ENCODE measurements around the gene DNM3. TPM values are rescaled to one million over a fixed set of nuclear protein-coding genes. Genes with fewer than 3 reads are reported as not detected.
"Not testable (repeated sequence)": the region's sequence is repeated elsewhere in the genome, so short reads cannot be mapped to it uniquely, and the experiment has no call there.

The DNM3 gene
- total and polyA plus RNA-seq, 4 donors = 38.5 to 93.9 (median 48.5) TPM

DNA sequence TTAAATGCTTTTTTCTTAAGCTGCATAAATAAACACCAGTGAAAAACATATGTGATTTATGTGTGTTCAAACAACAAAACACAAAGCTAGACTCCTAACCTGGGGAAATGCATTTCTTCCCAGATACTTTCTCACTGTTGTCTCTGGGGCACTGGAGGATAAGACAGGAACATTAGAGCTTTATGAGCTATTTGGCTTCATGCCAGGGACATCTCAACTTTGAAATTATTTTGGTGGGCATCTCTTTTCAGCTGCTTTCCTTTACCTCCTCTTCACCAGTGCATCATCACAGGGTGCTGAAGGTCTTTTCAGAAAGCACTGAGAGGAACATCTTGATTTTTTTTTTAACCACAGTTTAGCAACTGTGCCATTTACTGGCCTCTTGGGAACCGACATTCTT, 212.9 kb downstream of the DNM3 start:
- peak in 3 of 6 donors; percentile 4 to 59 (median 7) for DNase-seq (ENCODE audit: low read depth in 4 of 6, low spot score in 6 of 6)

DNA sequence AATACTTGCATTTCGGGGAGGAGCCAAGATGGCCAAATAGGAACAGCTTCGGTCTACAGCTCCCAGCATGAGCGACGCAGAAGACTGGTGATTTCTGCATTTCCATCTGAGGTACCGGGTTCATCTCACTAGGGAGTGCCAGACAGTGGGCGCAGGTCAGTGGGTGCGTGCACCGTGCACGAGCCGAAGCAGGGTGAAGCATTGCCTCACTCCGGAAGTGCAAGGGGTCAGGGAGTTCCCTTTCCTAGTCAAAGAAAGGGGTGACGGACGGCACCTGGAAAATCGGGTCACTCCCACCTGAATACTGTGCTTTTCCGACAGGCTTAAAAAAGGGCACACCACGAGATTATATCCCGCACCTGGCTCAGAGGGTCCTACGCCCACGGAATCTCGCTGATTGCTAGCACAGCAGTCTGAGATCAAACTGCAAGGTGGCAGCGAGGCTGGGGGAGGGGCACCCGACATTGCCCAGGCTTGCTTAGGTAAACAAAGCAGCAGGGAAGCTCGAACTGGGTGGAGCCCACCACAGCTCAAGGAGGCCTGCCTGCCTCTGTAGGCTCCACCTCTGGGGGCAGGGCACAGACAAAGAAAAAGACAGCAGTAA, 214.6 kb downstream of the DNM3 start:
- not testable (repeated sequence) for H3K27ac ChIP-seq (ENCODE audit: low read depth, low read length); DNase-seq (ENCODE audit: low read depth in 4 of 6, low spot score in 6 of 6); H3K4me3 ChIP-seq (ENCODE audit: low read depth, low read length); H3K4me1 ChIP-seq (ENCODE audit: control insufficient read depth, insufficient read depth, low read length); H3K36me3 ChIP-seq (ENCODE audit: control insufficient read depth, insufficient read depth, low read length); H3K9me3 ChIP-seq (ENCODE audit: control insufficient read depth, insufficient read depth, low read length); H3K27me3 ChIP-seq (ENCODE audit: control insufficient read depth, insufficient read depth, low read length)
- WGBS (ENCODE audit: insufficient coverage) = 95% methylated on average over 12 of the region's 23 CpGs

More for the DNA sequence above, 212.9 kb downstream of the DNM3 start:
- H3K4me1 ChIP-seq (ENCODE audit: control insufficient read depth, insufficient read depth, low read length) = no peaks in the 10 kb centered on the region
- H3K4me3 ChIP-seq (ENCODE audit: low read depth, low read length) = no peak overlapping the region
- no peak overlapping the region for H3K27ac ChIP-seq (ENCODE audit: low read depth, low read length)
- WGBS (ENCODE audit: insufficient coverage) = no CpG with 5 or more reads among the region's 1 CpG
- peaks cover 2% of the 10 kb centered on the region for H3K36me3 ChIP-seq (ENCODE audit: control insufficient read depth, insufficient read depth, low read length)
- no peaks in the 10 kb centered on the region for H3K9me3 ChIP-seq (ENCODE audit: control insufficient read depth, insufficient read depth, low read length)
- H3K27me3 ChIP-seq (ENCODE audit: control insufficient read depth, insufficient read depth, low read length) = no peaks in the 10 kb centered on the region

GRCh38 chr1:172068334-172068733, 227.0 kb downstream of the DNM3 start:
- WGBS (ENCODE audit: insufficient coverage) = no CpG with 5 or more reads among the region's 3 CpGs
- Histone ChIP-seq H3K9me3 (ENCODE audit: control insufficient read depth, insufficient read depth, low read length) (no peaks in the 10 kb centered on the region), H3K4me3 (ENCODE audit: low read depth, low read length) (no peak overlapping the region), H3K4me1 (ENCODE audit: control insufficient read depth, insufficient read depth, low read length) (no peaks in the 10 kb centered on the region), H3K27ac (ENCODE audit: low read depth, low read length) (no peak overlapping the region), H3K36me3 (ENCODE audit: control insufficient read depth, insufficient read depth, low read length) (peaks cover 2% of the 10 kb centered on the region), H3K27me3 (ENCODE audit: control insufficient read depth, insufficient read depth, low read length) (no peaks in the 10 kb centered on the region)
- DNase-seq (ENCODE audit: low read depth in 4 of 6, low spot score in 6 of 6) = no peak

GRCh38 chr1:172069051-172069450, 227.8 kb downstream of the DNM3 start:
- no peaks in the 10 kb centered on the region for H3K27me3 ChIP-seq (ENCODE audit: control insufficient read depth, insufficient read depth, low read length)

GRCh38 chr1:172069534-172069933, 228.2 kb downstream of the DNM3 start:
- Histone ChIP-seq H3K27me3 (ENCODE audit: control insufficient read depth, insufficient read depth, low read length) (no peaks in the 10 kb centered on the region), H3K27ac (ENCODE audit: low read depth, low read length) (peak overlapping the region; percentile 19), H3K9me3 (ENCODE audit: control insufficient read depth, insufficient read depth, low read length) (no peaks in the 10 kb centered on the region), H3K4me3 (ENCODE audit: low read depth, low read length) (no peak overlapping the region), H3K4me1 (ENCODE audit: control insufficient read depth, insufficient read depth, low read length) (no peaks in the 10 kb centered on the region), H3K36me3 (ENCODE audit: control insufficient read depth, insufficient read depth, low read length) (peaks cover 2% of the 10 kb centered on the region)
- no peak for DNase-seq (ENCODE audit: low read depth in 4 of 6, low spot score in 6 of 6)
- no CpG with 5 or more reads among the region's 3 CpGs for WGBS (ENCODE audit: insufficient coverage)

More at GRCh38 chr1:172069051-172069450, 227.8 kb downstream of the DNM3 start:
- H3K27ac ChIP-seq (ENCODE audit: low read depth, low read length) = no peak overlapping the region
- no peaks in the 10 kb centered on the region for H3K4me1 ChIP-seq (ENCODE audit: control insufficient read depth, insufficient read depth, low read length)
- no peaks in the 10 kb centered on the region for H3K9me3 ChIP-seq (ENCODE audit: control insufficient read depth, insufficient read depth, low read length)
- no peak for DNase-seq (ENCODE audit: low read depth in 4 of 6, low spot score in 6 of 6)
- no peak overlapping the region for H3K4me3 ChIP-seq (ENCODE audit: low read depth, low read length)
- H3K36me3 ChIP-seq (ENCODE audit: control insufficient read depth, insufficient read depth, low read length) = peaks cover 2% of the 10 kb centered on the region

DNA sequence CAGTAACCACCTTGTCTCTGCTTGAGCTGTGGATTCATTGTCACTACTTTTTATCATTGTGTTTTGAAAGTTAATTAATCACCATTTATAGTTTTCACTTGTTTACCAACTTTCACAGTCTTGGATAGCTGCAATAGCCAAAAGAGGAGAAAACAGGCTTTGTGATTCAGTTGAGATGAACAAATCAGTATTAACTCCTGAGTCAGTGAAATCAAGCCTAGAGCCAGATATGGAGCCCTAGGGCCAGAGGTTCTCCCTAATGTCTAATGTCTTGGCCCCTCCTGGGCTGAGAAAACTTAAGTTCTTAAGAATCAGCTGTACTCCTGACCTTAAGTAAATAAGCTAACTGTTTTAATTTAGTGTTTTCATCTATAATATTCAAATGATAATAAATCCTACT, 228.8 kb downstream of the DNM3 start:
- Histone ChIP-seq H3K9me3 (ENCODE audit: control insufficient read depth, insufficient read depth, low read length) (no peaks in the 10 kb centered on the region), H3K27ac (ENCODE audit: low read depth, low read length) (peak overlapping the region; percentile 19), H3K4me3 (ENCODE audit: low read depth, low read length) (no peak overlapping the region), H3K27me3 (ENCODE audit: control insufficient read depth, insufficient read depth, low read length) (no peaks in the 10 kb centered on the region), H3K4me1 (ENCODE audit: control insufficient read depth, insufficient read depth, low read length) (no peaks in the 10 kb centered on the region), H3K36me3 (ENCODE audit: control insufficient read depth, insufficient read depth, low read length) (peaks cover 2% of the 10 kb centered on the region)
- DNase-seq (ENCODE audit: low read depth in 4 of 6, low spot score in 6 of 6) = no peak

GRCh38 chr1:172071746-172072145, 230.4 kb downstream of the DNM3 start:
- no peak overlapping the region for H3K4me3 ChIP-seq (ENCODE audit: low read depth, low read length)
- WGBS (ENCODE audit: insufficient coverage) = no CpG with 5 or more reads among the region's 2 CpGs
- peak overlapping the region; percentile 71 for H3K27ac ChIP-seq (ENCODE audit: low read depth, low read length)
- no peaks in the 10 kb centered on the region for H3K4me1 ChIP-seq (ENCODE audit: control insufficient read depth, insufficient read depth, low read length)
- H3K9me3 ChIP-seq (ENCODE audit: control insufficient read depth, insufficient read depth, low read length) = no peaks in the 10 kb centered on the region
- DNase-seq (ENCODE audit: low read depth in 4 of 6, low spot score in 6 of 6) = peak in 1 of 6 donors; percentile 50
- no peaks in the 10 kb centered on the region for H3K27me3 ChIP-seq (ENCODE audit: control insufficient read depth, insufficient read depth, low read length)
- peaks cover 2% of the 10 kb centered on the region for H3K36me3 ChIP-seq (ENCODE audit: control insufficient read depth, insufficient read depth, low read length)

- H3K4me3 ChIP-seq (ENCODE audit: low read depth, low read length); H3K4me1 ChIP-seq (ENCODE audit: control insufficient read depth, insufficient read depth, low read length): not testable (repeated sequence)
- 96% methylated on average over 4 of the region's 4 CpGs for WGBS (ENCODE audit: insufficient coverage)
Measured at GRCh38 chr1:172079859-172080258, 238.6 kb downstream of the DNM3 start.

DNA sequence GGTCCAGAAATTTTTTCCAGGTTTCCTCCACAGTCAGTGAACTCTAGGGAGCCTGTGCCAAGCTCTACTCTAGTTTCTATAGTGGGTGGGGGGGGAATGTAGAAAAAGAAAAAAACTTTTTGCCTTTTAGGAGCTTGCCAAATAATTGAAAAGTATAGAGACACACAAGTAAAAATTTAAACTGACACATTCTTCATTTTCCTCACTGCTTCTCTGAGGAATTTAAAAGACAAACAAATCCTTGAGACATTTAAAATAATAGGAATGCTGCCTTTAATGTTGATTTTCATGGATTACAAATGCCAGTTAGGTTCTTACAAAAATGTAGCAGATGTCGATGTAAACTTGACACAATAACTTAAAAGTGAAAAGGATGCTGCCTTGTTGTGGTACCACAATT, 241.9 kb downstream of the DNM3 start:
- H3K4me1 ChIP-seq (ENCODE audit: control insufficient read depth, insufficient read depth, low read length) = no peaks in the 10 kb centered on the region
- no peak overlapping the region for H3K4me3 ChIP-seq (ENCODE audit: low read depth, low read length)
- no peak overlapping the region for H3K27ac ChIP-seq (ENCODE audit: low read depth, low read length)
- H3K36me3 ChIP-seq (ENCODE audit: control insufficient read depth, insufficient read depth, low read length) = no peaks in the 10 kb centered on the region
- no CpG with 5 or more reads among the region's 1 CpG for WGBS (ENCODE audit: insufficient coverage)
- H3K9me3 ChIP-seq (ENCODE audit: control insufficient read depth, insufficient read depth, low read length) = no peaks in the 10 kb centered on the region
- no peaks in the 10 kb centered on the region for H3K27me3 ChIP-seq (ENCODE audit: control insufficient read depth, insufficient read depth, low read length)
- no peak for DNase-seq (ENCODE audit: low read depth in 4 of 6, low spot score in 6 of 6)

More at GRCh38 chr1:172079859-172080258, 238.6 kb downstream of the DNM3 start:
- not testable (repeated sequence) for H3K9me3 ChIP-seq (ENCODE audit: control insufficient read depth, insufficient read depth, low read length); DNase-seq (ENCODE audit: low read depth in 4 of 6, low spot score in 6 of 6); H3K36me3 ChIP-seq (ENCODE audit: control insufficient read depth, insufficient read depth, low read length); H3K27ac ChIP-seq (ENCODE audit: low read depth, low read length); H3K27me3 ChIP-seq (ENCODE audit: control insufficient read depth, insufficient read depth, low read length)

GRCh38 chr1:172084876-172085275, 243.6 kb downstream of the DNM3 start:
- H3K27ac ChIP-seq (ENCODE audit: low read depth, low read length) = no peak overlapping the region
- H3K36me3 ChIP-seq (ENCODE audit: control insufficient read depth, insufficient read depth, low read length) = no peaks in the 10 kb centered on the region
- no peaks in the 10 kb centered on the region for H3K9me3 ChIP-seq (ENCODE audit: control insufficient read depth, insufficient read depth, low read length)
- no peak for DNase-seq (ENCODE audit: low read depth in 4 of 6, low spot score in 6 of 6)
- WGBS (ENCODE audit: insufficient coverage) = no CpG with 5 or more reads among the region's 2 CpGs
- no peaks in the 10 kb centered on the region for H3K27me3 ChIP-seq (ENCODE audit: control insufficient read depth, insufficient read depth, low read length)
- H3K4me1 ChIP-seq (ENCODE audit: control insufficient read depth, insufficient read depth, low read length) = no peaks in the 10 kb centered on the region
- no peak overlapping the region for H3K4me3 ChIP-seq (ENCODE audit: low read depth, low read length)
